SJSA1 (cell line): Measurements from ENCODE around the gene CD81. TPM values are rescaled to one million over a fixed set of nuclear protein-coding genes. Genes with fewer than 3 reads are reported as not detected.

Experiments
- DNase-seq, 2 experiments: peaks; one replicate each; pipeline ENCODE4 v3.0.0-alpha.2; 2015 to 2020; ENCODE audit warnings: low spot score in 2 of 2, low read depth in 1 of 2
- H3K27ac ChIP-seq: fragments of 250-450 bp; sonication (Bioruptor Pico); 2 replicates; pipeline ENCODE4 v1.5.1; 2020; ENCODE audit warnings: mild to moderate bottlenecking, moderate library complexity
- H3K27me3 ChIP-seq: fragments of 250-450 bp; sonication (Bioruptor Pico); replicated peaks from 2 replicates; pipeline ENCODE4 v1.5.1; 2020; ENCODE audit warnings: mild to moderate bottlenecking, moderate library complexity
- H3K36me3 ChIP-seq: fragments of 250-450 bp; sonication (Bioruptor Pico); 2 replicates; pipeline ENCODE4 v1.5.1; 2020; ENCODE audit warnings: mild to moderate bottlenecking
- H3K4me1 ChIP-seq: fragments of 250-450 bp; sonication (Bioruptor Pico); replicated peaks from 2 replicates; pipeline ENCODE4 v1.6.1; 2021; ENCODE audit warnings: mild to moderate bottlenecking
- H3K4me3 ChIP-seq: fragments of 250-450 bp; sonication (Bioruptor Pico); 2 replicates; pipeline ENCODE4 v1.5.1; 2020; ENCODE audit warnings: mild to moderate bottlenecking
- H3K9me3 ChIP-seq: fragments of 250-450 bp; sonication (Bioruptor Pico); replicated peaks from 2 replicates; pipeline ENCODE4 v1.5.1; 2020; ENCODE audit warnings: mild to moderate bottlenecking
- total RNA-seq: library from RNA; depleted of rRNA; stranded (reverse); fragments of >200 nt; shearing (Covaris generic); gene quantifications from 2 replicates; pipeline ENCODE4 v1.2.3, GENCODE V29; 2014

The CD81 gene
- total RNA-seq, 1 experiment from 2014 or later, result 219 TPM

DNA sequence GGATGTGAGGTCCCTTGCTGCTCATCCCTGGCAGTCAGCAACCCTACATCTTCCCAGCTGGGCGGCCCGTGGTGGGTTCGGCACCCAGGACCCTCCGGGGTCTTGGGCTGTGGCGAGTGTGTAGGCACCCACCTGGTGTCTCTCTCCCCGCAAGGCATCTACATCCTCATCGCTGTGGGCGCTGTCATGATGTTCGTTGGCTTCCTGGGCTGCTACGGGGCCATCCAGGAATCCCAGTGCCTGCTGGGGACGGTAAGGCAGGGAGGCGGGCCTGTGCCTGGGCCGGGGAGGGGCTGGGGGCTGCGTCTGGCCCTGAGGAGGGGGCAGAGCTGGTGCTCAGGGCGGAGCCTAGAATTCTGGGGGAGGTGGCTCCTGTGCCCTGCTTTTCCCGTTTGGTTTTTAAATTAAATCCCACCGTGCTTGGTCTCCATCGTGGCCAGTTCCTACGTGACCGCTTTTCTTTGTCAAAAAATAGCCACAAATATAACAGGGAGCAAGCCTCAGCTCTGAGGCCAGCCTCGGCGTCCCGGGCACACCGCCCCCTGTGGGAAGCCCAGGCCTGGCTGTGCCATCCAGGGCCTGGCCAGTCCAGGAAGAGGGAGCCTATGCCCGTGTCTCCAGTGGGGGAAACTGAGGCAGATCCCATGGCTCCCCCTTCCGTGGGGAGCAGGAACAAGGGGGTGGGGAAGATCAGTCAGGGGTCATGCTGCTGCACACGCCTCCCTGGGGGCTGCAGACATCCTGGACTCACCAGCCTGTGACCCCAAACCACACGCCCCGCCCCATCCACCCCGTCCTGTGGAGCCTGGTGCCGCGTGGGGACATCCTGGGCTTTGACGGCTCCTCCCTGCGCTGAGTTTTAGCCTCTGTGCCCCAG, 17.1 kb downstream of the CD81 start:
- H3K27me3 ChIP-seq, result no peaks in the 10 kb centered on the region
- peaks cover 93% of the 10 kb centered on the region for H3K36me3 ChIP-seq
- no peak overlapping the region for H3K27ac ChIP-seq
- no peak overlapping the region for H3K4me3 ChIP-seq
- H3K9me3 ChIP-seq, result no peaks in the 10 kb centered on the region
- peaks cover 28% of the 10 kb centered on the region for H3K4me1 ChIP-seq
- no peak for DNase-seq

DNA sequence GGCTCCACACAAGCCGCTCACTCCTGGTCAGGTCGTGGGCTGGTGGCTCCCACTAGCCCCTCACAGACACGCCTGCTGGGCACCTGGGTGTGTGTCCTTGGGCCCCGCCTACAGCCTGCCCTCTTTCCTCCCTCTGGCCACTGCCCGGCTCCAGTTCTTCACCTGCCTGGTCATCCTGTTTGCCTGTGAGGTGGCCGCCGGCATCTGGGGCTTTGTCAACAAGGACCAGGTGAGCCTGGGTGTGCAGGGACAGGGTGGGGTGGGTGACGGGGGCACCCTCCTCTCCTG, 17.7 kb downstream of the CD81 start:
- H3K4me1 ChIP-seq, result peaks cover 29% of the 10 kb centered on the region
- no peak overlapping the region for H3K27ac ChIP-seq
- DNase-seq, result no peak
- no peaks in the 10 kb centered on the region for H3K27me3 ChIP-seq
- no peak overlapping the region for H3K4me3 ChIP-seq
- H3K9me3 ChIP-seq, result no peaks in the 10 kb centered on the region
- H3K36me3 ChIP-seq, result peaks cover 93% of the 10 kb centered on the region

DNA sequence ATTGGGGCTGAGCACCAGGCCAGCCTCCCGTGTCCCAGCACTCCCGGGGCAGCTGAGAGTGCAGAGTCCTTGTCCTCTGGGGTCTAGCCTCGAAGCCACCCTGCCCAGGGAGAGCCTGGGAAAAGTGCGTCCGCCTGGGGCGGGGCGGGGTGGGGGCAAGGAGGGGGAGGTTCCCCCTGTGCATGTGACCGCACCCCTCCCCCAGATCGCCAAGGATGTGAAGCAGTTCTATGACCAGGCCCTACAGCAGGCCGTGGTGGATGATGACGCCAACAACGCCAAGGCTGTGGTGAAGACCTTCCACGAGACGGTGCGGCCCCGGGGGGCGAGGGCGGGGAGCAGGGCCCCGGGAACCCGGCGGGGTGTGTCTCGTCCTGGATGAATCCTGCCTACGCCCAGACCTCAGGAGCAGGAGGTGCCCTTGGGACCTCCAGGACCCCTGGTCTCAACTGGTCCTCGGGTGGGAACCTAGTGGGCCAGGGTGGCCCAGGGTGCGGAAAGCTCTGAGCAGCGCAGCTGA, 18.2 kb downstream of the CD81 start:
- no peaks in the 10 kb centered on the region for H3K9me3 ChIP-seq
- DNase-seq, result no peak
- H3K27me3 ChIP-seq, result no peaks in the 10 kb centered on the region
- no peak overlapping the region for H3K27ac ChIP-seq
- peaks cover 91% of the 10 kb centered on the region for H3K36me3 ChIP-seq
- no peak overlapping the region for H3K4me3 ChIP-seq
- H3K4me1 ChIP-seq, result peaks cover 27% of the 10 kb centered on the region

DNA sequence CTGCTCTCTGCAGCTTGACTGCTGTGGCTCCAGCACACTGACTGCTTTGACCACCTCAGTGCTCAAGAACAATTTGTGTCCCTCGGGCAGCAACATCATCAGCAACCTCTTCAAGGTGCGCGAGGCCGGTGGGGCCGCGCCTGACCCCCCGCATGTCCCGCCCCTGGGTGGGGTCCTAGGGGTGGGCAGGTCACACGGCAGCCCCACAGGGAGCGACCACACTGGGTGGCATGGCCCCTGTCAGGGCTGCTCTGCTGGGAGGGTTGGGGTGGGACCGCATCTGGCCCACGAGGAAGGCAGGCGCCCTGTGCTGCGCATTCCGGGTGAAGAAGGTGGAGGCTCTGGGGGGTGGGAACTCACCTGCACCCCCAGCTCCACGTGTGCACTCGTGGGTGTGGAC, 18.7 kb downstream of the CD81 start:
- no peaks in the 10 kb centered on the region for H3K9me3 ChIP-seq
- H3K4me3 ChIP-seq, result no peak overlapping the region
- no peak overlapping the region for H3K27ac ChIP-seq
- peaks cover 21% of the 10 kb centered on the region for H3K4me1 ChIP-seq
- no peak for DNase-seq
- peaks cover 90% of the 10 kb centered on the region for H3K36me3 ChIP-seq
- no peaks in the 10 kb centered on the region for H3K27me3 ChIP-seq

DNA sequence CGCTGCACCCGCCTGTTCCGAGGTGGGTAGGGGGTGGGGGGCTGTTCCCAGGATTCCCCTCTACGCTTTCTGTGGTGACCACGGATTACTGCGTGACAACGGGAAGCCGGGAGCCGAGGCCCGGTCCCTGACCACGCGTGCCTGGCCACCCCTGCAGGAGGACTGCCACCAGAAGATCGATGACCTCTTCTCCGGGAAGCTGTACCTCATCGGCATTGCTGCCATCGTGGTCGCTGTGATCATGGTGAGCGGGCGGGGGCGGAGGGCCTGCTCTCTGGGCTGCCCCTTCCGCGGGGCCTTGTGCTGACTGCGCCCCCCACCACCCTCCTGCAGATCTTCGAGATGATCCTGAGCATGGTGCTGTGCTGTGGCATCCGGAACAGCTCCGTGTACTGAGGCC, 19.4 kb downstream of the CD81 start:
- peaks cover 17% of the 10 kb centered on the region for H3K4me1 ChIP-seq
- peaks cover 89% of the 10 kb centered on the region for H3K36me3 ChIP-seq
- no peaks in the 10 kb centered on the region for H3K9me3 ChIP-seq
- no peak for DNase-seq
- no peak overlapping the region for H3K4me3 ChIP-seq
- no peak overlapping the region for H3K27ac ChIP-seq
- H3K27me3 ChIP-seq, result no peaks in the 10 kb centered on the region

DNA sequence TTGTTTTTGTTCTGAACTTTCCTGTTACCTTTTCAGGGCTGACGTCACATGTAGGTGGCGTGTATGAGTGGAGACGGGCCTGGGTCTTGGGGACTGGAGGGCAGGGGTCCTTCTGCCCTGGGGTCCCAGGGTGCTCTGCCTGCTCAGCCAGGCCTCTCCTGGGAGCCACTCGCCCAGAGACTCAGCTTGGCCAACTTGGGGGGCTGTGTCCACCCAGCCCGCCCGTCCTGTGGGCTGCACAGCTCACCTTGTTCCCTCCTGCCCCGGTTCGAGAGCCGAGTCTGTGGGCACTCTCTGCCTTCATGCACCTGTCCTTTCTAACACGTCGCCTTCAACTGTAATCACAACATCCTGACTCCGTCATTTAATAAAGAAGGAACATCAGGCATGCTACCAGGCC, 19.9 kb downstream of the CD81 start:
- Histone ChIP-seq H3K27me3 (no peaks in the 10 kb centered on the region), H3K36me3 (peaks cover 89% of the 10 kb centered on the region), H3K9me3 (no peaks in the 10 kb centered on the region), H3K4me1 (peaks cover 22% of the 10 kb centered on the region), H3K4me3 (no peak overlapping the region), H3K27ac (no peak overlapping the region)
- no peak for DNase-seq

DNA sequence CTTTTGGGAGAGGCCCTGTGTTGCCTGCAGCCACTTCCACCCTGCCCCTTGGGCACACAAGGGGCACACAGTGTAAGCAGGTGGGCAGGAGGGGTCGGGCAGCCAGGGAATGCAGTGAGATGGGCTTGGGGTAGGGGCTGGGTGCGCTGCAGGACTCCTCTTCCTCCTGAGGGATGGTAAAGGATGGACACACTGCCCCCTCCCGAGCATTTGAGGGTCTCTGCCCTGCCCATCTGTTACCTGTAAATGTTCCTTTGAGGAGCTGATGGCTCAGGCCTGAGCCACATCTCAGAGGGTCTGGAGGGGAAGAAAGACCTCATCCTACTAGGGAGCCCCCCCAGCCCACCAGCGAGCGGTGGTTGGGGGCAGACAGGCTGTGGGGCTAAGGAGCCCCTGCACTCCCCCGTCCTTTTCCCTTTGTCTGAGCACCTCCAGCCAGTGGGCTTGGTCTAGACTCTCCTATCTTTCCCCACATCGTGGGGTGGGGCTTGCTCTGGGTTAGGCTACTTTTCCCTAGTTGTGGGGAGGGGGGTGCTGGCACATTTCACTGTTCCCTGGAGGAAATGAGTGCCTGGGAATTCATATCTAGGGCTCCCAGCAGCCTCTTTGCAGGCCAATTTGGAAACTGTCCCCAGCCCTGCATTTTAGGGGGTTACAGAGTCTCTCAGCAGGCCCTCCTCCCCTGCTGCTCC, 21.7 kb downstream of the CD81 start:
- Histone ChIP-seq H3K4me1 (peaks cover 25% of the 10 kb centered on the region), H3K36me3 (peaks cover 89% of the 10 kb centered on the region), H3K27ac (peak overlapping the region; percentile 93), H3K9me3 (no peaks in the 10 kb centered on the region), H3K27me3 (no peaks in the 10 kb centered on the region), H3K4me3 (peak overlapping the region; percentile 74)
- no peak for DNase-seq

DNA sequence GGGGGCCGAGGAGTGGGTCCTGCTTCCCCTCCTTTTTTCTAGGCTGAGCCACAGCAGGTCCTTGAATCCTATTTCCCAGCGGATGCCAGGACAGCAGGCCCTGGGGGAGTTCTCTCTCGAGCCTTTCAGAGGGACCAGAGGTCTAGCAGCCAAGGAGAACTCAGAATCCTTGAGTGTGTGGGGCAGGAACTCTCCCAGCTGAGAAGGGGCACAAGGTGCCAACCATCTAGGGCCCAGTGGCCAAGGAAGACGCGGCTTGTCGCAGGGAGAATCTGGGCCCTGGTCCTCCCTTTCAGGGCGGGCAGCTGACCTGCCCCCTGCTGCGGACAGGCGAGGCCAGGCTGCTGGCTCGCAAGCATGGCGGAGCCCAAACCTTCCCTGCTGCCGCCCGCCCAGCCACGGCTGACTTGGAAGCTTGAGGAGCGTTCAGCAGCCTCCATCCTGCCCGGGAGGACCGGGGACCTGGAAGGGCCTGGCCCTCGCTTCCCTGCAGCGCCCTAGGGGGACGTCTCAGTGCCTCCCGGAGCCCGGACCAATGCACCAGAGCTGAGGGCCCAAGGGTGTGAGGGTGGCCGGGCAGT, 22.5 kb downstream of the CD81 start:
- Histone ChIP-seq H3K4me1 (peaks cover 25% of the 10 kb centered on the region), H3K27me3 (no peaks in the 10 kb centered on the region), H3K27ac (peak overlapping the region; percentile 93), H3K9me3 (no peaks in the 10 kb centered on the region), H3K36me3 (peaks cover 89% of the 10 kb centered on the region), H3K4me3 (peak overlapping the region; percentile 74)
- DNase-seq, result no peak

DNA sequence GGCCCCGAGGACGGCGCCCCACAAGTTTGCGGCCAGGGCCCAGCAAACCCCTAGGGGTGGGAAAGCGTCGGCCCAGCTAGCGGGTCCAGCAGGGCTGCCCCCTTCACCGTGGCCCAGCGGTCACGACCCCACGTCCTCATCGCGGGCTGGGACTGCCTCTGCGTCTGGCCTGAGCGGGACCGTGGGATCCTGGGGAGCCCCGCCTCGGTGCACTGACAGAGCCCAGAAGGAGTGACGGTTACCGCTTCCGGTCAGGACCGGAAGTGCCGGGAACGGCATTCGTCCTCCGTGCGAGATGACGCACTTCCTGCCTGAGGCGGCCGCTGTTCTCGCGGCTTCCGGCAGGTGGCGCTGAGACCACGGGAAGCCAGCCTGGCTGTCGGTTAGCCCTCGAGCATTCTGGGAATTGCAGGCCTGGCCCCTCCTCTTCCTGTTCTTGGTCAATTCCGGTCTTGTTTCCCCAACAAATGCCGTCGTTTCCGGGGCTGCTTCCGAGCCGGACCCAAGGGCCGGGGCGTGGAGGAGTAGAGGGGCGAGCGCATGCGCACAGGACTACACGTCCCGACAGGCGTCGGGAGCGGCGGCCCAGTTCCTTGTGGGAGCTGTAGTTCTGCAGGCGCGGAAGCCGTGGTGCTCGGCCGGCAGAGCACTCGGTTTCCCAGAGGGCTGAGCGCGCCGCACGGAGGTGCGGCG, 23.1 kb downstream of the CD81 start, which contains the start of gene TSSC4:
Gene TSSC4, plus strand, starts transcription at position 682 of the 693 bp plus-strand sequence. CDS start 1,884 bp downstream, outside the sequence.
- Histone ChIP-seq H3K4me3 (peak within 1 kb of the TSS; percentile 74), H3K27ac (peak within 1 kb of the TSS; percentile 93), H3K36me3 (peaks cover 90% of the 10 kb centered on the region), H3K4me1 (peaks cover 25% of the 10 kb centered on the region), H3K27me3 (no peaks in the 10 kb centered on the region), H3K9me3 (no peaks in the 10 kb centered on the region)
- DNase-seq, result peak; percentile 100

DNA sequence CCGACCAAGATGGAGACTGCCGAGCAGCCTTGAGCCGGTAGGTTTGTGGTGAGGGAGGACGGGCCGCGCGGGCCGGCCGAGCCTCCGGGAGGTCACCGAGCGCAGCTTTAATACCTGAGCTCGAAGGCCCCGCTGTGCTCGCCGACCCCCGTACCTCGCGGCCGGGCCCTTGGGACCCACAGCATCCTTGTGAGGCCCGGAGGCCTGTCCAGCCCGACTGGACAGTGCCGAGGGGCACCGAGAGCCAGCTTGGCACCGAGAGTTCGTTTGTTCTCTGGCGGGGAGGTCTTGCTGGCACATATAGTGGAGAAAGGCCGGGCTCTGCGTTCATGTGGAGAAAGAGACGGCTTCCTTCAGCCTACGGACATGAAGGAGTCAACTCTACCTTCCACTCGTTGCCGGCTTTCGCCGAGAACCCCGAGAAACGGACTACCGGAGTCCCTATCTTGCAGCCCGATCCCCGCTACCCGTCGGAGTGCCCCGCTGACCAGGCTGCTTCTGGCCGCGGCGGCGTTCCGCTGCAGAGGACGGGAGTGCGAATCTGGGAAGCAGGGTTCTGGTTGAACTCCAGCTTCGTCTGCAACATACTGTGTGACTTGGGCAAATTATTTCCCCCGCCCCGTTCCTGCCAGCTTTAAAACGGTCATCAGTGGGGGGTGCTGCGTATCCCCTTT, 23.8 kb downstream of the CD81 start:
- no peaks in the 10 kb centered on the region for H3K27me3 ChIP-seq
- peaks cover 90% of the 10 kb centered on the region for H3K36me3 ChIP-seq
- H3K9me3 ChIP-seq, result no peaks in the 10 kb centered on the region
- peak overlapping the region; percentile 55 for H3K27ac ChIP-seq
- peak overlapping the region; percentile 74 for H3K4me3 ChIP-seq
- H3K4me1 ChIP-seq, result peaks cover 25% of the 10 kb centered on the region
- no peak for DNase-seq

DNA sequence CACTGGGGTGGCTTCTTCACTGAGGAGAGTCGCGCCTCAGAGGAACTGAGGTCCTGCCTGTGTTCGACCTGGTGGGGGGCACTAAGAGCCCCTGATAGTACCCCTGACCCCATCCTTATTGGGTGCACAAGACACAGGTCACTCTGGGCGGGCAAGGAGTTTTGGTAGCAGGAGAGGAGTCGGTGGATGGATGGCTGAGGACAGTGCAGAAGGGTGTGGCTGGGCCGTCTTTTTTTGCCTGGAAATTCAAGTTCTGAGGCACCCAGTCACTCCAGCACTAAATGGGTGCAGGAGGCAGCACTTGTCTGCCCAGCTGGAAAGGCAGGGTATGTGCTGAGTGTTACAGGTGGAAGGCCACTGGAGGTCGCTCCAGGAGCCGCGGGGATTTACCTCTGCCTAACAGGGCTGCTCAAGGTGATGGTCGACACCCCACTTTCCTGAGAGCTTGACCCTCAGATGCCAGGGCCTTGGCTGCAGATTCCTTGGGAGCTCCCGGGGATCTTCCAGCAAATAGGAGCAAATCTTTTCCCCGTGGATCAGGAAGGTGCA, 24.4 kb downstream of the CD81 start:
- peaks cover 84% of the 10 kb centered on the region for H3K36me3 ChIP-seq
- no peaks in the 10 kb centered on the region for H3K9me3 ChIP-seq
- H3K4me3 ChIP-seq, result peak overlapping the region; percentile 74
- no peak for DNase-seq
- no peak overlapping the region for H3K27ac ChIP-seq
- peaks cover 25% of the 10 kb centered on the region for H3K4me1 ChIP-seq
- H3K27me3 ChIP-seq, result no peaks in the 10 kb centered on the region

DNA sequence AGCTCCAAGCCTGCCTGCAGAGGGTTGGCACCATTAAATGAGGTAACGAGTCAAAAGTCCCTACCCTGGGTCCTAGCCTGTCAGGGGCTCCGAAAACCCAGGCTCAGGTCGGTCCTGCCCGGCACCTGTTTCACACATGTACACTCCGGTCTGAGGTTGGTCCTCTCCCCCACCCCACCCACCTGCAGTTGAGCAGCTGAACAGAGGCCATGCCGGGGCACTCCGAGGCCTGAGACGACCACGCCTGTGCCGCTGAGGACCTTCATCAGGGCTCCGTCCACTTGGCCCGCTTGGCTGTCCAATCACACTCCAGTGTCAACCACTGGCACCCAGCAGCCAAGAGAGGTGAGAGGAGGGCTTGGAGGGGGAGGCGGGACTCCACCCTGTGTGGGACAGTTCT, 25.0 kb downstream of the CD81 start:
- Histone ChIP-seq H3K27ac (no peak overlapping the region), H3K9me3 (no peaks in the 10 kb centered on the region), H3K4me3 (peak overlapping the region; percentile 74; the same call in 1 of the 2 replicates), H3K36me3 (peaks cover 78% of the 10 kb centered on the region), H3K4me1 (peaks cover 25% of the 10 kb centered on the region), H3K27me3 (no peaks in the 10 kb centered on the region)
- no peak for DNase-seq
